ENCODE measurements around the gene IL1RAPL2.
"Not testable (repeated sequence)": the region's sequence is repeated elsewhere in the genome, so short reads cannot be mapped to it uniquely, and the experiment has no call there.

The IL1RAPL2 gene

GRCh38 chrX:105038672-105039328, 472.8 kb downstream of the IL1RAPL2 start:
- DNase-seq = no peak

DNA sequence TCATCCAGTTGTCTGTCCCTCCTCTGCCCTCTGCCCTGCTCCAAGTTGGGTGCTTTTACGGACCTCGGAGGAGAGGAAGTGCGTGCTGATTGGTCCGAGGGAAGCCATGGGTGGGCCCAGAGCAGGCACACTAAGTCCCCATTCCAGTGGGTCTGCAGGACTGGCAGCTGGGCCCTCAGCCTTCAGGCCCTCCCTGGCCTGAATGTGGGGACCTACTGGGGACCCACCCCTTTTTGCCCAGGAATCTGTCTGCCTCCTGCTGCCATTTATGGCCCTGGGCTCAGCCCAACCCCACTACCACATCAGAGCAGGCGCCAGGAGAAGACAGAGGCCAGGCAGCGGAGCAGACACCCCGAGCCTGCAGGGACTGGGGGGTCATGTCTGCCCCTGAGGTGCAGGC, 484.9 kb downstream of the IL1RAPL2 start:
- DNase-seq = no peak

DNA sequence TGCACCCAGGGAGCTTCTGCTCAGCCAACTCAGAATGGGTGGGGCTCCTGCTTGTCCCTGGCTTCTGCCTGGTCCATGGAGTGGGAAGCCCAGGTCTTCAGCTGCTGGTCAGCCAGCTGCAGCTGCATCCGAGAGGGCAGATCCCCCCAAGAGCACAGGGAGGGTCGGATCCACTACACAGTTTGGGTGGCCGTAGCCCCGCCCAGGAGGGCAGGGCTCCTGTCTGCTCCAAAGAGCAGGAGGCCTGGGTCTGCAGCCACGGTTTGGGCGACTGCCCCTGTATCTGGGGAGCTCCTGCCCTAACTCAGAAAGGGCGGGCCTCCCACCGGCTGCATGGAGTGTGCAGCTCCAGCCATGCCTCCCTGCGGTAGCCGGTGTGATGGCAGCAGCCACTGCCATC, 485.4 kb downstream of the IL1RAPL2 start:
- DNase-seq = no peak

DNA sequence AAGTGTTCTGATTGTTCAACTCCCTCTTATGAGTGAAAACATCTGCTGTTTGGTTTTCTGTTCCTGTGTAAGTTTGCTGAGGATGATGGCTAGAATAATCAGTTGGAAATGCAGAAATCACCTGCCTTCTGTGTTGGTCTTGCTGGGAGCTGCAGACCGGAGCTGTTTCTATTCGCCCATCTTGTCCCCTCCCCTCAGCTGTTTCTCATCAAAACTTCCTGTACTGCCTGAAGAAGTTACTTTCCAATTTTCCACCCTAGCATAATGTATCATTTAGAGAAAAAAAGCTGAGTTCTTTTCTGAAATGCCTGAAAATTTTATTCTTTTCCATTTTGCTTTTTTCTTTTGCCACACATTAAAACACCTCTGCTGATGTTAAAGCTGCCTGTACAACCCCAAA, 486.9 kb downstream of the IL1RAPL2 start:
- DNase-seq = no peak

GRCh38 chrX:105063743-105064142, 497.7 kb downstream of the IL1RAPL2 start:
- no peak for DNase-seq

GRCh38 chrX:105098201-105098600, 532.2 kb downstream of the IL1RAPL2 start:
- DNase-seq = no peak

- DNase-seq = no peak
Measured at GRCh38 chrX:105098812-105099211, 532.8 kb downstream of the IL1RAPL2 start.

- no peak for DNase-seq
Measured at GRCh38 chrX:105101378-105101777, 535.4 kb downstream of the IL1RAPL2 start.

- no peak for DNase-seq
Measured at GRCh38 chrX:105109936-105110335, 543.9 kb downstream of the IL1RAPL2 start.

DNA sequence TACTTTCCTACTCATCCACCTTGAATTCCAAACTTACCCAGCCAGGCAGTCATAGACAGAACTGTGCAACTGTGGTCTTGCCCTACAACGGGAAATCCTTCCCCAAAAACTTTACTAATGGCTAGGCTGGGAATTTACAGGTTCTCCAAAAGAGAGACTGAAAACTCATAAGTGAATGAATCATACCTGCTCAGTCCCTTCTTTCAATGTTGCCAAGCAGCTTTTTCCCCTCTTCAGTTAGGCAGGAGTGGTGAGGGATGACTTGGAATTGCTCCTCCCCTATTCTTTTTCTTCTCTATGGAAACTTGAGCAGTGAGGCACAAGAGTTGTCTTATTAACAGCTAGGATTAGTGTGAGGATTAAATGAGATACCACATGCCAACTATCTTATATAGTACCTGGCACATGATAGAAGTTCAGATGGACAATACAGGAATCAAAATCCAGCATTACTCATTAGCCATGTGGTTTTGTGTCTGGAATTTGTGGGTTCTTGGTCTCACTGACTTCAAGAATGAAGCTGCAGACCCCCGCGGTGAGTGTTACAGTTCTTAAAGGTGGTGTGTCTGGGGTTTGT, 548.6 kb downstream of the IL1RAPL2 start:
- no peak for DNase-seq

GRCh38 chrX:105115596-105116320, 549.8 kb downstream of the IL1RAPL2 start:
- not testable (repeated sequence) for DNase-seq

- no peak for DNase-seq
Measured at GRCh38 chrX:105116486-105116885, 550.5 kb downstream of the IL1RAPL2 start.

DNA sequence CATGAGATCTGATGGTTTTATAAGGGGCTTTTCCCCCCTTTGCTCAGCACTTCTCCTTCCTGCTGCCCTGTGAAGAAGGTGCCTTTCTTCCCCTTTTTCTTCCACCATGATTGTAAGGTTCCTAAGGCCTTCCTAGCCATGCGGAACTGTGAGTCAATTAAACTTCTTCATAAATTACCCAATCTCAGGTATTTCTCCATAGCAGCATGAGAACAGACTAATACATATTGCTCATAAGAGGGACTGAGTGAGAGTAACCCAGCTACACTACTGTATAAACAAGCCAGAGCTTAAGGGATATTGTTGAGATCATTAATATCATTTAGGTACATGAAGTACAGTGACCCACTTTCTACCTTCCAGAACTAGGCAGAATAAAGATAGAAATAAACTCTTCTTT, 551.6 kb downstream of the IL1RAPL2 start:
- DNase-seq = no peak

GRCh38 chrX:105120463-105120862, 554.5 kb downstream of the IL1RAPL2 start:
- DNase-seq = no peak

DNA sequence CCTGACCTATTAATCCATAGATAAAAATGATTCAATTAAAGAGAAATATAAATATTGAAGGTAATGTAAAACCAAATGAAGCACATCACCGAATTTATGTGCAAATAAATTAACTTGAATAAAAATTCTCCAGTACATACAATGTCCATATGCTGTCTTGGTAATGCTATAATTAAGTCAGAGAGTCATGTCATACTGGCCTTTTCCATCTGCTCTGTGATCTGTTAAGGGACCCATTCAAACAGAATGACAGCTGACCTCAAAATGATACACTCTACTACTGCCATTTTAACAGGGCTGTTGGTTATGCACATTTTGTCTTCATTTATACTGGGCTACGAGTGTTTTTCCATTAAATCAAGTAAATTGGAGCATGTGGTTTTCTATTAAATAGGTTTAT, 555.2 kb downstream of the IL1RAPL2 start:
- no peak for DNase-seq

- no peak for DNase-seq
Measured at GRCh38 chrX:105126201-105126600, 560.2 kb downstream of the IL1RAPL2 start.

- DNase-seq = no peak
Measured at GRCh38 chrX:105134273-105134672, 568.3 kb downstream of the IL1RAPL2 start.

DNA sequence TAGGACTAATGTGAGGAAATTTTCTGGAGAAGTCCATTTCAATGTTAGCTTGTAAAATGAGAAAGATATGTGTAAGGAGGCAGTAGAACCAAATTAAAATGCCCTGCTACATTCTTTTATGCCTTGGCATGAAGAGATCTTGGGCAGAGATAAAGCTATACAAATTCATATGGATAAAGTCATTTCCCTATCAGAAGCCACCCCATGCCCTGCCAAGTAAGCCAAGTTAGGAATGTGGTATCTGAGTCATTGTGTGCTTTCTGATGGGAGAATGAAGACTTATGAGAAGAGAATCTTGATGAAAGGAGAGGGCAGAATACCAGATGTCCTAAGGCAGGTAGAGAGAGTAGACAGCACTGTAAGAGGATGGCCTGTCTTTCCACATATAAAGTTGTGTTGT, 570.8 kb downstream of the IL1RAPL2 start:
- no peak for DNase-seq

GRCh38 chrX:105150036-105150435, 584.0 kb downstream of the IL1RAPL2 start:
- no peak for DNase-seq

DNA sequence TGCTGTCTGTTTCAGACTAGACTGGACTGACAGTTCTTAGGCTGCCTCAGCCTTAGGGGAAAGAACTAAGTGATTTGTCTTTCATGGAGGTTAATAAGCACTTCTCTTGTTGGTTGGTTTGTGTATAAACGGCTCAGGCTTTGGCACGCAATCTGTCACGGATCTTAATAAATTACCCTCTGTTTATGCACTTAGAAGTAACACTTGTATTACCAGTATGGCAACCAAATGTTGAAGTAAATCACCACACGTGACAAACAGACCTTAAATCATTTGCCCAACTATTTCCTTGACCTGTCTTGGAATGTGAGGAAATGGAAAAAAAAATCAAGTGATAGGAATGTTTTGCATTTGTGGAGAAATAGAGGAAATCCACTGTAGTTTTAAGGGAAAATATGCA, 584.6 kb downstream of the IL1RAPL2 start:
- no peak for DNase-seq

GRCh38 chrX:105167233-105167632, 601.2 kb downstream of the IL1RAPL2 start:
- no peak for DNase-seq

DNA sequence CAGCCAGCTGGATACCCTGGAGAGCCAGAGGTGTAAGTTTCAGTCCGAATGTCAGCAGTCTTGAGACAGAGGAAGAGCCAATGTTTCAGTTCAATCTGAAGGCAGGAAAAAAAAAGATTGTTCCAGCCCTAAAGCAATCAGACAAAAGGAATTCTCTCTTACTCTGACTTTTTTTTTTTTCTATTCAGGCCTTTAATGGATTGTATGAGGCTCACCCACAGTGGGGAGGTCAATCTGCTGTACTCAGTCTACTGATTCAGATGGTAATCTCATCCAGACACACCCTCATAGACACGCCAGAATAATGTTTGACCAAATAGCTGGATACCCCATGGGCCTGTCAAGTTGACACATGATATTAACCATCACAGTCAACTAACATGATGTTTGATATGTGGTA, 602.6 kb downstream of the IL1RAPL2 start:
- no peak for DNase-seq

DNA sequence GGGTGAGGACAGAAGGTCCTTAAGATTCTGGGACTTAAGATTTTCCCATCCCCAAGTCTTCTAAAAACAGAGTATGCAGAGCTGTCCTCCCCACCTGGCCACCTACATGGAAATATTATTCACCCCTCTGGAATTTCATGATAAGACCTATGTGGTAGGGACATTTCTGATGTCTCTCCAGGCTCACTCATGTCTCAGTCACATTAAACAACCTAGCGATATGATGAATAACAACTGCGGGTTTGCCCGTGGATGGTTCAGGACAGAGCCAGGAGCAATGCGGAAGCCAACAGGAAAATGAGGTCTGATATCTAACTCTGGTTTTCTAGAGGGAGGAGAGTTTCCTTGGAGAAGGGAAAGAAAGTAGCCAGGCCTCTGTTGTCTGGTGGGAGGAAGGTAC, 607.1 kb downstream of the IL1RAPL2 start:
- DNase-seq = no peak

GRCh38 chrX:105179644-105180043, 613.6 kb downstream of the IL1RAPL2 start:
- DNase-seq = no peak

Data from NCI-H526 treated with DMSO at 0.1 percent for 48 hours (cell line).